ENCODE measurements around the gene R3HDM4.

The R3HDM4 gene

DNA sequence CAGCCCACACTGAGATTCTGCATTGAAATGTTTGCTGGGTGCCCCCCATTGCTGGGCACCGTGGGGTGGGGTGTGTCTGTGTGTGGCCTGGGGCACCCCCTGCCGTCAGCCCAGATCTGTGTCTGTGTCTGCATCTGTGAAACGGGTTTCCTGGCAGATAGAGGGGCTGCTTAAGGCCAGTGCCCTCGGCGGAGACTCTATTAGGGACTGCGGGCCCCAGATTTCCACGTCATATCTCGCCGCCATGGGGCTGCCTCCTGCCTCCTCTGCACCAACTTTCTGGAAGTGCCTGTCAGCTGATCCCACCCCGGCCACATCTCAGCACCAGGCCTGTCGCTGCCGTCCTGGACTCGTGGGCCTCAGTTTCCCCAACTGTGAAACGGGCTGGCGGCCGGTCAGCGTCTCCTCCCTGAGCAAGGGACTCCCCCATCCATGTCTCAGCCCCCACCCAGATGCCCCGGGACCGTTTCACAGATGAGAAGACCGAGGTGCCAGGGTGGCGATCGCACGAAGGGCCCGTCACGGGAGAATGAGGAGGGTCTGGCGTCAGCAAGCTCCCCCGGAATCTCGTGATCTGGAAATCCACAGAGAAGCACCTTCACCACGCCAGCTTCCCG lies 34.2 kb upstream of the R3HDM4 start:
- no peak for DNase-seq

DNA sequence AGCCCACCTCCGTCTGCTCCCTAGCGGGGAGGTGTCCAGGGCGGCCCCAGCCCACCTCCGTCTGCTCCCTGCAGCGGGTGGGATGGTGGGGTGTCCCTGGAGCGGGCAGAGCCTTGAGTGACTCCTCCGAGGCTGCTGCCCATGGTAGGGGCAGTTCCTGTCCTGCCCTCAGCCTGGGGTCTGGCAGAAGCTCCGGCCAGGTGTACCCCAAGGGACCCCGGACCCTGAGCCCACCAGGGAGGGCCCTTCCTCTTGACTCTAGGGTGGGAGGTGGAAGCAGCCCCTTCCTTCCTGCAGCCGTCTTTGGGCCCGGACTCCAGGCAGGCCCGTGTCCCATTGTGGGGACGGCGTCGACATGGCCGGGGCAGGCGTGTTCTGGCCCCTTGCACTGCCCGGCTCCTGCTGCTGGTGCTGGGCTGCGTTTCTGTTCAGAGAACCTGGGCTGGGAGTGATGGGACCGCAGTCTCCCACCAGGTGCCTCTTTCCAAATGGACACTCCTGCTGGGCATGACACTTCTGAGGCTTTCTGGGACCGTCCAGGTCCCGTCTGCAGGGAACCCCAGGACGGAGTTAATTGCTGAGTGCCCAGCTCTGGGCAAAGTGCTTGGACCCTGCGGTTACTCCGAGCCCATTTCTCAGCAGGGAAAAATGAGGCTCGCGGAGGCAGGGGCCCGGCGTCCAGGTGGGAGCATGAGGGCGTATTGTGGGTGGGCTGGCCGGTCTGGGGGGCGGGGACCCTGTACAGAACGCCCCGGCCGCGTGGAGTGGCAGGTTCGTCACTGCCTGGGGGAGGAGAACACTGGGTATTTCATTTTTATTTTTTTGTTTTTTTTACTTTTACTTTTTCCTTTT lies 32.6 kb upstream of the R3HDM4 start:
- DNase-seq = no peak

DNA sequence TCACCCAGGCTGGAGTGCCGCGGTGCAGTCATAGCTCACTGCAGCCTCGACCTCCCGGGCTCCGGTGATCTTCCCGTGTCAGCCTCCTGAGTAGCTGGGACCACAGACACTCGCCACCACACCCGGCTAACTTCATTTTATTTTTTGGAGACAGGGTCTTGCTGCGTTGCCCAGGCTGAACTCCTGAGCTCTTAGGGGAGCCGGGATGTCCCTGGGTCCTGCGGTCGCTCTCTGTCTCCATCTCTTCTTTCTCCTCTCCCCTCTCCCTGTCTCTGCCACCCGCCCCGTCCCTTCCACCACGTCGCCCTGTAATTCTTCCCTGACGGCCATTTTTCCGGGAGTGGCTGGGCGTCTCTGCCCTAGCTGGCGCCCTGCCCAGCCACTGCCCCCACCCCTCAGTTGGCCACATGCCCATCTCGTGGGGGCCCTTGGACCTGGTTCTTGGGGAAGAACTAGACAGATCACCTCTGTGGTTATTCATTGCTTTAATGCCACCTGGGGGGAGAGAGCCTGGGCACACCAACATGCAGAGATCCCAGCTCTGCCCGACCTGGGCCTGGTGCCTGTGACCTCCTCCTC lies 31.7 kb upstream of the R3HDM4 start:
- no peak for DNase-seq

DNA sequence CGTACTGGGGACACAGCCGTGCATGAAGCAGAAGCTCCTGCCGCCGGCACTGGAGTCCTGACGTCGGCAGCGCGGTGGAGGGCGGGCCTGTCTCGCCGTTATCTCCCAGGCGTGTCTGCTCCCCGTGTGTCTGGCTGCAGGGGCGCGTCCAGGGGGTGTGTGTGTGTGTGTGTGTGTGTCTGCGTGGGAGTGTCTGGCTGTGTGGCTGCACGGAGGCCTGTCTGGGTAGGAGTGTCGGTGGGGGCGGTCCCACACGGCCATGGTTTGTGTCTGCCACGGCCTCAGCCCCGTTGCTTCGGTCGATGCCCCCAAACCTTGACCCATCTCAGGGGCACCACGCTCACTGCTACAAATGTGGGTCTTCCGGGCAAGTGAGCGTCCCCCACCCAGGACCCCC lies 31.1 kb upstream of the R3HDM4 start:
- no peak for DNase-seq

DNA sequence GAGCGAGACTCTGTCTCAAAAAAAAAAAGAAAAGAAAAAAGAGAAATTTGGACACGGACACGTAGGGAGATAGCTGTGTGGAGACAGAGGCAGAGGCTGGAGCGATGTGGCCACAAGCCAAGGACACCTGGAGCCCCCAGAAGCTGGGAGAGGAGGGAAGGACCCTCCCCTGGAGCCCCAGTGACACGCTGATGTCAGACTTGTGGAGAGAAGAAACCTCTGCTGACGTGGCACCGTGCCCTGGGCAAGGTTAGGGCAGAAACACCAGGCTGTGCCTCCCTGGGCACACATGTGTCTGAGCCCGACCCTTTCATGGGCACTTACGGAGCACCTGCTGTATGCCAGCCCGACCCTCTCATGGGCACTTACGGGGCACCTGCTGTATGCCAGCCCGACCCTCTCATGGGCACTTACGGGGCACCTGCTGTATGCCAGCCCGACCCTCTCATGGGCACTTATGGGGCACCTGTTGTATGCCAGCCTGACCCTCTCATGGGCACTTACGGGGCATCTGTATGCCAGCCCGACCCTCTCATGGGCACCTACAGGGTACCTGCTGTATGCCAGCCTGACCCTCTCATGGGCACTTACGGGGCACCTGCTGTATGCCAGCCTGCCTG lies 30.6 kb upstream of the R3HDM4 start:
- DNase-seq = no peak

DNA sequence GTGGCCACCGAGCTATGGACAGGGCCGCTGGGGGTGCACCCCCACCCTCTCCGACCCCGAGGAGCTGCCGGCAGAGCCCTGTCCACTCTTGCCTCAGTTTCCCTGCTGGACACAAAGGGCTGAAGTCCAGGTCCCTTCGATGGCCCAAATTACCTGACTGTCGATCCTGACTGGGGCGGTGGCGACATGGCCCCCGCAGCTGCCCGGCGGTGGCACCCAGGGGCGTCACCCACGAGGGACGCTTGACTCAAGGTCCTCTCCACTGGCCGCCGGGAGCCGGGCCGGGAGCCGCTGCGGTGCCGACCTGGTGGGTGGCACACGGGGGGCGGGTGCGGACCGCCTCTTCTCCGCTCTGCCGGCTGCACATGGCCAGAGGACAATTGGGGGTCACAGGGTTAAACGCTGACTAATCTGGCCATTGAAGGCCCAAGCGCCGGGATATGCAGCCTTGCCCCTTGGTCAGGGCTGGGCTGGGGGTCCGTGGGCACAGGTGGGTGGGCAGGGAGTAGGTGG lies 29.2 kb upstream of the R3HDM4 start:
- DNase-seq = no peak

DNA sequence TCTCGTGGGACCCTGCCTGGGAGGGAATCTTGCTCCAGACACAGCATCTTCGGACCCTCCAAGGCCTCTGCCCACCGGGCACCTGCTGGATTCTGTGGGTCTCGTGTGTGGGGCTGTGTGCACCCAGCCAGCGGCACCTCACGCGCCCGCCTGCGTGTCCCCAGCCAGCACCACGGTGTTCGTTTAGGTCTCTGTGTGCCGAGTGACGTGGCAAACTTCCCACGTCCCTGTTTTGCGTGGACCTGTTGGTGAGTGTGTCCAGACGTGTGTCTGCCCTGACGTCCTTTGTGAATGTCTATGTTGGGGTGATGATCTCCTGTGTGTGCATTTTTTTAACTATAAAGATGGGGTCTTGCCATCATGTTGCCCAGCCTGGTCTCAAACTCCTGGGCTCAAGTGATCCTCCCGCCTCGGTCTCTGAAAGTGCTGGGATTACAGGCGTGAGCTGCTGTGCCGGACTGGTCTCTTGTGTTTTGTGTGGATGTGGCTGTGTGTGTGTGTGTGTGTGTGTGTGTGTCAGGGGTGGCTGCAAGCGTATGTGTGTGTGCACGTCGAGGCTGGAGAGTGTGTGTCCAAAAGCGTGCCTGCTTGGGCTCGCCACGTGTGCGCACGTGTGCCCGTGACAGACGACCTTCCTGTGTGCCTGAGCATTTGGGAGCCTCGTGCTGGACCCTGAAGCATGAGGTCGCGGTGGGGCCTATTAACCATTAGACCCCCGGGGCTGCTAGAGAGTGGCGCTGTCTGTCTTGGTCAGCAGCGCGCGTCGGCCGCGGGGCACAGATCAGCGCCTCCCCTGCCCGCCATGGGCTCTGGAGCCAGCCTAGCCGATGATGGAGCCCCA lies 28.5 kb upstream of the R3HDM4 start:
- DNase-seq = no peak

DNA sequence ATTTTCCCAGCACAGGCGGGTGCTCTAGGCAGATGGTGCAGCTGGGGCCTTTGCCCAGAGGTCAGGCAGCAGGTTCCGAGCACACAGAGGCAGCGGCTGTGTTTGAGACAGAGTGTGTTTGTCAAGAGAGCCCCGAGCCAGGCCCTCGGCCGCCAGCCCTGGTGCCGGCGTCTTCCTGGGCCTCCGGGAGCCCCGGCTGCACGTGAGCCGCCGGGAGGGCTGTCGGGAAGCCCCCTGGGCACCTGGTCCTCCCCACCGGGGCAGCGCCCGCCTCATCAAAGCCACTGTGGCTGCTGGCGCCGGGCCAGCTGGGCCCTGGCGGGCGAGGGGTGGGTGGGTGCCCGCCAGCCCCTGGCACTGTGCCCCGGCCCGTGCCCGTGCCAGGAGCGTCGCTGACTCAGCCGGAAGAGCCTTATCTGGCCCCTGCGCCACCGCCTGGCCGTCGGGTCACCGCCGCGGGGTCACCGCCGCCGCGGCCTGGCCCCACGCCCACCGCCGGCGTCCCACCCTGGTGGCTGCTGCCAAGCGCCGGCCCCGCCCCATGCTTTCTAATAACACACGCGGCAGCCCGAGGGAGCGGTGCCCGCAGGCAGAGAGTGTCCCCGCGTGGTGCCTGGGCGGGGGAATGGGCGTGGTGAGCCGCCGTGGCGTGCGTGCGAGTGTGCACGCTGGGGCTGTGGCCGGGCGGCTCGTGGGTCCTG lies 27.7 kb upstream of the R3HDM4 start:
- no peak for DNase-seq

DNA sequence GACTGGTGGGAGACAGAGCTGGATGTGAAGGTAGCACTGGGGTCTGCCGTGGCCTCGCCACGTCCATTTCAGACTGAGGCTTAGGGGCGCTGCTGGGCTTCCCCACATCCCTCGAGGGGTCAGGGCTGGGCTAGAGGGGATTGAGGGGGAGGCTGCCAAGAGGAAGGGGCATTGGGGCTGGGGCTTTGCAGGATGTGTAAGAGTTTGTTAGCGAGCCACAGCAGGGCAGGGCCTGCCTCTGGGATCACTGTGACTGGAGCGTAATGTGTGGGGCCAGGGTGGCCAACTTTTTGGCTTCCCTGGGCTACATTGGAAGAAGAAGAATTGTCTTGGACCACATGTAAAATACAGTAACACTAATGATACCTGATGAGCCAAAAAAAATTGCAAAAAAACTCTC lies 26.9 kb upstream of the R3HDM4 start:
- DNase-seq = no peak

DNA sequence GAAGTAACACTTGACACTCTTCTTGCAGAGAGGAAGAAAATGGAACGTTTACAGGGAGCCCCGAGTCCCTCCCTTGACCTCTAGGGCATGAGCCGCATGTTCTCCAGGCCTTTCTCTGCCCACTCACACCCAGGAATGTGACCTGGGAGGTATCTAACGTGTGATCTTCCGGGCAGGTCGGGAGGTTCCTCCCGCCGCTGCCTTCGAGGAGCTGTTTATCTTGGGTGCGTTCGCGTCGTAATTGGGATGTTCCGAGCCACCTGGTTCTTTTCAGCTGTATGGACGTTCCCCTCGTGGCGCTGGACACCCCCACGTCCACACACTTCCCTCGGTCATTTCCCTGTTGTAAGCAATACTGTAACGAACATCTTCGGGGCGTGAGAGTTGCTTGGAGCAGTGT lies 26.4 kb upstream of the R3HDM4 start:
- DNase-seq = no peak

DNA sequence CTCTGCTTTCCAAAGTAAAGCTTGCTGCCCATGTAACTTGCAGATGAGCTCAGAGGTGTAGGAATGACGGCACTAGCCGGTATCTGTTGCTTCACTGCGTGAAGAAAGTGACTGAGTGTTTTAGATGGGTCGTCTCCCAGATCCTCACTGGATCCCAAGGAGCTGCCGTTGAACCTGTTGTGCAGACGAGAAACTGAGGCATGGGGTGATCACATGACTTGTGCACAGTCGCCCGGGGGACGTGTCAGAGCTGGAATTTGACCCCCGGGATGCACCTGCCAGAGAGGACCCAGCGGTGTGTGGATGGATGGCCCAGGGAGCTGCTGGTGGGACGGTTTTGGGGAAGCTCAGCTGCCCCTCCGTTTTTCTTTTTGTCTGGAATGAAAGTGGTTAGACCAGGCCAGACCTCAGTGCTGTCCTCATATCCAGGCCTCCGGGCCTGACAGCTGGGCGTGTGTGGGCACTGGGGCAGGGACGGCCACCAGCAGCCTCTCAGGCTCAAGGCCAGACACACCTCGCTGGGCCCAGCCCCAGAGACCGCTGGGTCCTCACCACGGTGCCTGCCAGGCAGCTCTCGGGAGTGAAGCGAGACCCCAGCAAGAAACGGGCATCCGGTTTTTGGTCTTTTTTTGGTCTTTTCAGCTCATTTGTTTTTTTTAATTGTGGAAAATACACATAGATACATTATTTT lies 25.4 kb upstream of the R3HDM4 start:
- DNase-seq = no peak

DNA sequence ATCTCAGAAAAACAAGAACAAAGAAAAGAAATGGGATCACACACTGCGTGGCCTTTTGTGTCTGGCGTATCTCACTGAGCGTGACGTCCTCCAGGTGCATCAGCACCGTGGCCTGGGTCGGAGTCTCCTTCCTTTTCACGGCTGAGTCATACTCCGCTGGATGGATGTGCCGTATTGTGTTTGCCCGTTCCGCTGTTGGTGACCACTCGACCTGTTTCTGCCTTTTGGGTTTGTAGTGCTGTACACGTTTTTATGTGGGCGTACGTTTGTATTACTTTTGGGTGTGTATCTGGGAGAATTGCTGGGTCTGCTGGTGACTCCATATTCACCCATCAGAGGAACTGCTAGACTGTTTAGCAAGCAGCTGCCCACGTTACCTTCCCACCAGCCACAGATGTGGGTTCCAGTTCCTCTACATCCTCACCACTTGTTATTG lies 24.3 kb upstream of the R3HDM4 start:
- DNase-seq = no peak

DNA sequence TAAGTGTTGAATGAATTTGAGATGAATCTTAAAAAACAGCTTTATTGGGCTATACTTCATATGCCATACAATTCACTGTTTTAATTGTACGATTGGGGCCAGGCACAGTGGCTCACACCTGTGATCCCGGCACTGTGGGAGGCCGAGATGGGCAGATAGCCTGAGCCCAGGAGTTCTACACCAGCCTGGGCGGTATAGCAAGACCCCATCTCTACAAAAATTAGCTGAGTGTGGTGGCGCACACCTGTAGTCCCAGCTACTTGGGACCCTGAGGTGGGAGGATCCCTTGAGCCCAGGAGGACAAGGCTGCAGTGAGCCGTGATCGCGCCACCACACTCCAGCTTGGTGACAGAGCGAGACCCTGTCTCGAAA lies 23.1 kb upstream of the R3HDM4 start:
- DNase-seq = no peak

DNA sequence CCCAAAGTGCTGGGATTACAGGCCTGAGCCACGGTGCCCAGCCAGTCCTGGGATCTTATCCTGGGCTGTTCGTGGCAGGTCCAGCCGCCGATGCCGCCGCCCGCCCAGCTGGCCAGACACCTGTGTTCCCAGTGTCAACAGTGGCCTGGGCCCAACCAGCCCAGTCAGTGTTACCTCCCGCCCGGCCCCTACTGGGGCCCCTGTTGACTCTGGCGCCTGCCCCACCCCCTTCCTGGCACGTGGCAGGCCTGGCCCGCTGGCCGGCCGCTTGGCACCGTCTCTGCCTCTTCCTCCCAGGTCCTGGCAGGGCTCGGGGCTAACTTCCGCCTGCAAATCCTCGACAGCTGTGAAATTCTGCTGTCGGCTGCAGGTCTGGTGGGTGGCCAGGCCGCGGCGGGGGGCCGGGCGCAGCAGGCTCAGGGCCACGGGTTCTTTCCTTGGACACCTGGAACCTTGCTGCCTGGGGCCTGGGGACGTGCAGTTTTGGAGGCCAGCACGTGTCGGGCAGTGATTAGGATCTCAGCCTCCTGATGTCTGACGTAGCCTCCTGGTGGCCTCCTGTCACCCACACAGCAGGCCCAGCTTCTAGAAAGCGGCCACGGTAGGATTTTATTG lies 22.0 kb upstream of the R3HDM4 start:
- no peak for DNase-seq

DNA sequence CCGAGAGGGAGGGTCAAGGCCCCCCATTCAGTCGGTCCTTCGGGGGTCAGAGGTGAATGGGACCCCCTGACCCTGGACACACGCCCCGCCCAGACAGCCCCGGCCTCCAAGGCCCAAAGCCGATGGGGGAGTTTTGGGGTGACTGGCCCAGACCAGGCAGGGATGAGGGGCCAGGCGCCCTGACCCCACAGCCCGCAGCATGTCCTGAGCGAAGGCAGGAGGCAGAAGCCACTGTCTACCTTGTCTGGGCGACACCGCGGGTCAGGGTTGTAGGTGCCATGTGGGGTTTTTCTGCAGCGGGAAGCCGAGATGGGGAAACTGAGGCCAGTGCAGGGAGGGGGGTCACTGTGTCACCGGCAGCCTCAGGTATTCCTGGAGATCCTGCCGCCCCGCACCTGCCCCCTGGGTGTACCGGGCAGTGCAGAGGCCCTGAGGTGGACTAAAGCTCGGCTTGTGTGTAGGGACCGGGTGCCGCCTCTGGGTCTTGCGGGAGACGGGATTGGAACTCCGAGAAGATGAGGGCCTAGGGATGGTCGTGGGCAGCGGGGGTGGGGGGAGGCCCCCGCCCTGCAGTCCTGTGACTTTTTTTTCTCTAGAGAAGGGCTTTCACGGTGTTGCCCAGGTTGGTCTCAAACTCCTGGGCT lies 21.3 kb upstream of the R3HDM4 start:
- no peak for DNase-seq

DNA sequence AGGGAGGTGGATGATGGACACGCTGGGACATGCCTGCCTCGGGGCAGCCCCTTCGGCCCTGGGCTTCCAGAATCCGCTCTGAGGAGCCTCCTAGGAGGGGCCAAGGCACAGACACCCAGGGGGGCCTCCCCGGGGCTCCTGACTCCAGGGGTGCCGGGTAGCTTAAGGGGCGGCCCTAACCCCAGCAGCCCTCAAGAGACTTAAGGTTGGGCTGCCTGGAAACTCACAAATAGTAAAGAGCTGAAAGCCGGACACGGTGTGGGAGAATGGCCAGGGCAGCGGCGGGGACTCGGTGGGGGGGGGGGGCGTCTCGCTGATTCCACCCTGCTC lies 20.5 kb upstream of the R3HDM4 start:
- DNase-seq = no peak

DNA sequence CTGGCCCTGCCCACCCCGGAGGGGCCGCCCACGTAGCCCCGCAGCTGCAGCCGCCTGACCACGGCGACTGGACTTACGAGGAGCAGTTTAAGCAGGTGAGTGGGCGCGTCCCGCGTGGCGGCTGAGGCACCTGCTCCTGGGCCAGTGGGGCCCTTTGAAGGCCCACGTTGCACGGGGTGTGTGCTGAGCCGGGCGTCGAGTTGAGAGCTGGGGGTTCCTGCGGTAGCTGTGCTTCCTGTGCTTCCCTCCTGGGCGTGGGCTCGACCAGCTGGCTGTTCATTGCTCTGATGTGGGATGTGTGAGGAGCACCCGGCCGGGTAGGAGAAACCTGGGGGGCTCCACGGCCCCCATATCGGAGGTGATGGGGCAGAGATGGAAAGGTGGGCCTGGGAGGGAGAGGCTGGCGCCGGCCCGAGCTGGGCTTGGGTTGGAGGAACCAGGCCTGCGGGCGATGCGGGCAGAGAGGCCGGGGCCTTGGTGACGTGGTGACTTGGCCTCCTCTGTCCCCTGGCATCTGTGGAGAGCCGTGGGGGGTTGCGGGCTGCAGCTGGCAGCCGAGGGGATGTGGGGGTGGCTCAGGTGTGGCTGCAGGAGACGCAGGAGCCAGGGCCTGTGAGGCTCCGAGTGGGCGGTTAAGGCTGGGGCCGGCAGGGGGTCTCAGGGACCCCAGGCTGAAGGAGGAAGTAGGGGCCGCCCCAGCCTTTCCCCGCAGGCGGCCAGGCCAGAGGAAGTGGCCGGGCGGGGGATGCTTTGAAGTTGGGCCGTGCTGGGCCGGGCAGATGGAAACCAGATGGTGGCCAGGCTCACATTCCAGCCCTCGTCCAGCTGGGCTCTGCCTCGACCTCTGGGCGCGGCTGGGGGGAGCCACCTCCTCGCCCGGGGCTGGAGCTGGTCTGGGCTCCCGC lies 19.9 kb upstream of the R3HDM4 start:
- no peak for DNase-seq

DNA sequence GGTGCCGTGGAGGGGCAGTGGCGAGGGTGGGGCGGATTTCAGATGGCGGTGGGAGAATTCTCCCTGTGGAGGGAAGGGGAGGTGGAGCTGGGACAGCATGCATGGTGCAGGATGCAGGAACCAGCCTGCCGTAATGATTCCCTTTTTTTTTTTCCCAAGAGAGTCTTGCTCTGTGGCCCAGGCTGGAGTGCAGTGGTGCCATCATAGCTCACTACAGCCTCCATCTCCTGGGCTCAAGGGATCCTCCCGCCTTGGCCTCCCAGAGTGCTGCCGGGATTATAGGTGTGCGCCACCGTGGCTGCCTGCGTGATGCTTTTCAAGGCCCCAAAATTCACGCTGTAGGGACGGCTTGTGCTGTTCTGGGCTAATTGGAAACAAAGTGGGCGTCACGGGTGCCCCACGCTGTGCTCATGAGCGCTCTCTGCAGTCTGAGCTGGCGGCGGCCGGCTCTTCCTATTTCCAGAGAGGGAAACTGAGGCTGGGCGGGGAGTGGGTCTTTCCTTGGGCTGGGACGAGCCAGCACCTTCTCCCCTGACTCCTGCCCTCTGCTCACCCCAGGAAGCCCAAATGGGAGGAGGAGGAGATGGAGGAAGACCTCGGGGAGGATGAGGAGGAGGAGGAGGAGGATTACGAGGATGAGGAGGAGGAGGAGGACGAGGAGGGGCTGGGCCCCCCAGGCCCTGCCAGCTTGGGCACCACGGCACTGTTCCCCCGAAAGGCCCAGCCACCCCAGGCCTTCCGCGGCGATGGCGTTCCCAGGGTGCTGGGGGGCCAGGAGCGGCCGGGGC lies 19.0 kb upstream of the R3HDM4 start:
- DNase-seq = no peak

DNA sequence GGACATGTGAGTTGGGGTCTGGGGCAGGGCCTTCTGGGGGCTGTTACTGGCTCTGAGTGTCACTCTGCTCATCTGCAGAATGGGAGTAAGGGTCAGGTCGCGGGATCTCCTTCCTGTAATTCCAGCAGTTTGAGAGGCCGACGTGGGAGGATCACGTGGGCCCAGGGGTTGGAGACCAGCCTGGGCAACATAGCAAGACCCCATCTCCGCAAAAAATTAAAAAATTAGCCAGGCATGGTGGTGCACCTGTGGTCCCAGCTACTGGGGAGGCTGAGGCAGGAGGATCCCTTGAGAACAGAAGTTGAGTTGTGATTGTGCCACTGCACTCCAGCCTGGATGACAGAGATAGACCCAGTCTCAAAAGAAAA lies 16.9 kb upstream of the R3HDM4 start:
- no peak for DNase-seq

Data from NCI-H1694 (cell line).